GM19023 (cell line): Measurements from ENCODE around the gene GASK1B.
A peak's percentile ranks its signal among the peaks of the same experiment; 100 is the strongest.

Source experiments
- ATAC-seq: cut with Tn5 transposase; IDR thresholded peaks from one replicate; pipeline ENCODE4 v1.9.1; 2021; ENCODE audit warnings: mild to moderate bottlenecking, moderate library complexity; ENCODE audit not compliant: unreplicated experiment

GASK1B gene

DNA sequence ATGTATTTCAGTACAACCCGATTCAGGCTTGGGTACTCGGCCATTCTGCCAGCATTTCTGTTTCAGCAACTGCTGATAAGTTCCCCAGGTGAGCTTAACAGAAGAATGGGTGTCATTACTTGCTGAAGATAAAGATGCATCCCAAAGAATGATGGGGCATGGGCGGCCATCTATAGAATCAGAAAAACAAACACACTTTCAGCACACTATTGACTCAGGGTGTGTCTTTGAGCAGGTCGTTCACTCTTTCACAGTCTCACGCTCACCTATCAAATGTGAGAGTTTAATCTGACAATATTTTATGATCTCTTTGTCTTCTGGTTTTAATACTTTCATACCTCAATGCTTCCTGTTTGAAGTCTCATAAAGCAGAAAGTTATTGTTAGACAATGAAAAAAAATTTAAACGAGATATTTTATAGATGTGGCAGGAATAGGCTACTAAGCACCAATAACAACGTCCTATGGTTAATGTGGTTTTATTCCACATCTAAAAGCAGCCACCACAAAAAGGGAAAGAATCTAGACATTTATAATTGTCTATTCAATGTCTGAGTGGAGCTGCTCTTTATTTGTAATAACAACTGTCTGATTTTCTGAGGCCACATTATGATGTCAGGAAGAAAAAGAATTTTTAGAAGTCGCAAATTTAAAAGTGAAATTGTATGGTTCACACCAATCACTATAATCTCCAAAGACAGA, 17.0 kb downstream of the GASK1B start:
- ATAC-seq: no peak

DNA sequence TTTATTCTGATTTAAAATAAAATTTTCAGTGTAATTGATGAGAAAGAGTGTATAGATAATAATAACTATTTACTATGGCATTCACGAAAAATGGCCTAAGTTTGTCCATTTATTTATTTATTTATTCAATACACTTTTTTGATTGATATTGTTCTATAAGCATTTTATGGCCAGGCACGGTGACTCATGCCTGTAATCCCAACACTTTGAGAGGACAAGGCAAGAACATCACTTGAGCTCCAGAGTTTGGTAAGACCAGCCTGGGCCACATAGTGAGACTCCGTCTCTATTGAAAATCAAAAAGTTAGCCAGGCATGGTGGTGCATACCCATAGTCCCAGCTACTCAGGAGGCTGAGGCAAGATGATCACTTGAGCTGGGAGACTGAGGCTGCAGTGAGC, 25.7 kb downstream of the GASK1B start:
- no peak for ATAC-seq

- ATAC-seq: no peak
These were observed 26.1 kb downstream of the GASK1B start for GRCh38 chr4:158146736-158147135.

- ATAC-seq: no peak
These were observed 33.7 kb downstream of the GASK1B start for GRCh38 chr4:158139086-158139485.

GRCh38 chr4:158134222-158134621, 38.6 kb downstream of the GASK1B start:
- no peak for ATAC-seq

GRCh38 chr4:158133551-158133950, 39.3 kb downstream of the GASK1B start:
- no peak for ATAC-seq

- no peak for ATAC-seq
These were observed 41.8 kb downstream of the GASK1B start for GRCh38 chr4:158131027-158131426.

DNA sequence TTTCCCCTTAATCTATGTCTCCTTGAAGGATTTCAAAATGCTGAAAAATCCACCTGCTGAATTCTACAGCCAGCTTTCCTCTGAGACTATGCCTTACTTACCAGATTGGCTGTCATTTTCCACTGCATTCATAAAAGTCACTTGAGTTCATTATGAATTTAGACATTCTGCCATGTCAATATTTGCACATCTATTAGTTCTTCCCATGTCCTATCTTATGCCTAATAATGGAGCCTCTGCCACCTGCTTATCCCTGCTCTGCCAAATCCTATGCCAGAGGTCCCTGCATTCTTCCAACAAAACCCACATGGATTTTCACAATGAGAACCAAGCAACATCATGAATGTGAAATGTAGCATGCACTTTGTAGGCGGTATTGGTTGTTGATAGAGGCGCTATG, 42.6 kb downstream of the GASK1B start:
- no peak for ATAC-seq

DNA sequence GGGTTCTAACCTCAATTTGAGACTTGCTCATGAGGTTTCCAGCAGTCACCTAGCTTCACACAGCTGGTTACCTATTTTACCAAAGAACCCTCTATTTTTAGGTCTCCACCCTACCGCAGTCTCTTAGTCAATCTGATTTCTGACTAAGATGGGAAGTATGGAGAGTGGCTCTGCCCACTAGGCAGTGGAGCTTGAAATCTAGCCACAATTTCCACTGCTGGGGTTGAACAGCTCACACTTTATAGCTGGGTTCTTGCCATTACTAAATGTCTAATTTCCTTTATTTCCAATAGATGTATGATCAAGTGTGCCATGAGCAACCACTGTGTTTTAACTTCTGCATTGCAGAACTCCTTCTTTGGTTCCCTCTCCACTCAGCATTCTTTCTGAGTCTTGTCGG, 43.1 kb downstream of the GASK1B start:
- ATAC-seq: peak; percentile 76

- ATAC-seq: no peak
These were observed 44.3 kb downstream of the GASK1B start for GRCh38 chr4:158128540-158128939.

DNA sequence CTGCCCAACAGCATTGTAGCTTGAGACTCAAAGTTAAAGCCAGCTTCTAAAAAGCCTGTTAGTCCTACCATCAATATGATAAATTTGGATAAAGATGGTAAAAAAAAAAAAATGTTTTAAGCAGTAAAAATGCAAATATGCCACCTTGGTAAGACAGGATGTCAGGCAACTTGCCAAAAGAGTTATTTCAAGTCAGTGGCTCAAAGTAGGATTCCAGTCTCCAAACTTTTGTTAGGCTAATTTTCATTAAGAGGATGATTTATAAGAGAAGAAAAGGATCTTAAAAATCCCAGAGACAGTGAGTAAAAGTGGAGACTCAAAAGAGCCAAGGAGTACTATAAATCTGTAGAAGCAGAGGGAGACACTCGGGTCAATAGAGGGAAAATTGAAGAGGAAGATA, 47.5 kb downstream of the GASK1B start:
- ATAC-seq: no peak
